HG03095 (cell line): ENCODE measurements around the gene THSD7B.
"Not testable (repeated sequence)": the region's sequence is repeated elsewhere in the genome, so short reads cannot be mapped to it uniquely, and the experiment has no call there.

Experiments used
- ATAC-seq: cut with Tn5 transposase; IDR thresholded peaks from one replicate; pipeline ENCODE4 v1.9.1; 2021; ENCODE audit warnings: moderate library complexity; ENCODE audit not compliant: unreplicated experiment

The THSD7B gene

GRCh38 chr2:137655814-137656213, 890.5 kb downstream of the THSD7B start:
- ATAC-seq: no peak

DNA sequence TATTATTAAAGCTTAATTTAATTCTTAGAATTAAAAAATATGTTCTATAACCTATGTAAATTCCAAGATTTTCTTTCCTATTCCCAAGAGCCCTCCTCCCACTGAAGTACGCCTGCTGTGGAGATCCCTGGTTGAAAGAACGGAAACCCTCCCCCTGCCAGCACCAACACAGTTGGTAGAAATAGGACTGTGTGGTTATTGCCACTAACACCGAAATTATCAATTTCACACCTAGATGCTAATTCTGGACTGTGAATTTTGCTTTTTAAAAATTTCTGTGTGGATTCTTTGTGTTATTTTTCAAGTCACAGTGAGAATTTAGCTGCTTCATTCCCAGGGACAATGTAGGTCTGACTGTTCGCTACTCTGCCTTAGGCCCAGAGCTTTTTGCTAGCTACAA, 893.1 kb downstream of the THSD7B start:
- no peak for ATAC-seq

DNA sequence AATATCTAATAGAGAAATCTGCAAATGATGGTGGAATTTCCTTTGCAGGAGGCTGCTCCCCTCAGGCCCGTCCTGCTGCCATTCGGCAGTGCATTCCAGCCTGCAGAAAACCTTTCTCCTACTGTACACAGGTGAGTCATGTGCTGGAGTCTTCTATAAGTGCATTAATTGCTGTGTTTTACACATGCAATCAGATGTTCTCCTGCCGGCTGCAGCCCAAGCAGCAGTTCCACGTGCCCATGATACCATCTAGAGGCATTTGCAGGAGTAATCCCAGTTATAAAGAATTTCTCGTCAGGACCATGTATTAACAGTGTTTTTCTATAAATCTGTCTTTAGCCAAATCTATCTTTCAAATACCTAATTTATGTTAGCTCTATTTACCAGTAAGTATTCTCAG, 894.3 kb downstream of the THSD7B start:
- no peak for ATAC-seq

- ATAC-seq: no peak
Observed at GRCh38 chr2:137670111-137670510, 904.8 kb downstream of the THSD7B start.

- no peak for ATAC-seq
Observed at GRCh38 chr2:137672989-137673552, 907.7 kb downstream of the THSD7B start.

DNA sequence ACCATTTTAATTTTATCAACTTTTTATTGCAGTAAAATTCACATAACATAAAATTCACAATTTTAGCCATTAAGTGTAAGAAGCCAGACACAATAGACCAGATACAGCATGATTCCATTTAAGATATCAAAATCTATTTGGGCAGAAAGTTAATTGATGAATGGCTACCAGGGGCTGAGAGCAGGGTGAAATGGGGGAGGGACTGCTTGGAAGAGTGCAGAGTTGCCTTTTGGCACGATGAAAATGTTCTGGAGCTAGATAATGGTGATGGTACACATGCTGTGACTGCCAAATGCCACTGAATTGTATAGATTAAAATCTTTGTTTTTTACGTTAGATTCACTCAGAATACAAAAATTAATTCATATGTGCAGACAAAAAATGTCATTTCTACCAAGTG, 909.6 kb downstream of the THSD7B start:
- no peak for ATAC-seq

- no peak for ATAC-seq
Observed at GRCh38 chr2:137675584-137676327, 910.4 kb downstream of the THSD7B start.

DNA sequence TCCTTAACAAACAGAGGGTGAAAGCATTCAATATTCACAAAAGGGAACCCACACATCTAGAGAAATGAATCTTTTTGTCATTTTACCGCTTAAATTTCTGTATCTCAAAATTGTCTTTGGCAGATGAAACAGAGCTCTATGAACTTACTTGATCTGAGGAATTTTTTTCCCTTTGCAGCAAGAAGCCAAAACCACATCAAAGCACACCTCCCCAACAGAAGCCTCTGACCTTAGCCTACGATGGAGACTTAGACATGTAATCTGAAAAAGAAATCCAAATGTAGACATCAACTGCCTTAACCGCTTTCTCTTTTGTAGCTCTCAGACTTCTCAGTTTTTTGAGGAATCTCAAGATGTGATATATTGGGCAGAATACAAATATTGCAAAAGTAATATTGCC, 911.0 kb downstream of the THSD7B start:
- ATAC-seq: no peak

GRCh38 chr2:137677466-137677865, 912.1 kb downstream of the THSD7B start:
- no peak for ATAC-seq

DNA sequence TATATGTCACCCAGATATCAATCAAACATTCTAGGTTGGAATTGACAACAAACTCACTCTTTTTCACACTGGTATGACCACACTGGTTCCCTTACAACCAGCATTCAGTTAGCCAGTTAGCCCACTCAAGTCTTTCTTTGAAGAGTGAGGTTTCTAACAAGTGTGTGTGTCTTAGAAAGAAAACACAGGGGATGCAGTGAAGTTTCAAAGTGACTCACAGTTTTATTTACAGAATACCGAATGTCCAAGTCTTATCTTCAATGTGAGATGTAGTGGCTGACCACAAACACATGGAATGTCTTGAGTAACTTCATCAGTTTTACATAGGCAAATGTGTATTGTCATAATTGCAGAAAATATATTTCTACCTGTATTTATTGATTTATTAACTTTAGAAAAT, 924.2 kb downstream of the THSD7B start:
- ATAC-seq: no peak

DNA sequence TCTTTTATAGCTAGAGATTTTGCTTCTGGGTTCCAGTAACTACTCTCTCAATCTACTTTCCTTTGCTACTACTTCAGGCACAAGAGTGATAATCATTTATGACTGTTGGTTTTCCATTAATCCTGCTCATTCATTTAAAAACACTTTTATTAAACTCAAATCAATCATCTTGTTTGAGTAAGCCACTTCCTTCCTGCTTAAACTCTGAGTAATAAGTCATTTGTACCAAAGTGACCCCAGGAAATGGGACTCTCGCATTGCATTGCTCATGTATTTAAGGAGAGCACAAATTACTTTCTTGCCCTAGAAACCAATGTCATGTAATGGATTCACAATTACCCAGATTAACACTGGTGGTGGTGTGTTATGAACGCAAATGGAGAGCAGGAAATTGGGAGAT, 928.2 kb downstream of the THSD7B start:
- no peak for ATAC-seq

GRCh38 chr2:137696916-137697315, 931.6 kb downstream of the THSD7B start:
- no peak for ATAC-seq

GRCh38 chr2:137700250-137700649, 934.9 kb downstream of the THSD7B start:
- not testable (repeated sequence) for ATAC-seq

- ATAC-seq: no peak
Observed at GRCh38 chr2:137700681-137701080, 935.3 kb downstream of the THSD7B start.

- ATAC-seq: no peak
Observed at GRCh38 chr2:137705296-137705695, 940.0 kb downstream of the THSD7B start.

DNA sequence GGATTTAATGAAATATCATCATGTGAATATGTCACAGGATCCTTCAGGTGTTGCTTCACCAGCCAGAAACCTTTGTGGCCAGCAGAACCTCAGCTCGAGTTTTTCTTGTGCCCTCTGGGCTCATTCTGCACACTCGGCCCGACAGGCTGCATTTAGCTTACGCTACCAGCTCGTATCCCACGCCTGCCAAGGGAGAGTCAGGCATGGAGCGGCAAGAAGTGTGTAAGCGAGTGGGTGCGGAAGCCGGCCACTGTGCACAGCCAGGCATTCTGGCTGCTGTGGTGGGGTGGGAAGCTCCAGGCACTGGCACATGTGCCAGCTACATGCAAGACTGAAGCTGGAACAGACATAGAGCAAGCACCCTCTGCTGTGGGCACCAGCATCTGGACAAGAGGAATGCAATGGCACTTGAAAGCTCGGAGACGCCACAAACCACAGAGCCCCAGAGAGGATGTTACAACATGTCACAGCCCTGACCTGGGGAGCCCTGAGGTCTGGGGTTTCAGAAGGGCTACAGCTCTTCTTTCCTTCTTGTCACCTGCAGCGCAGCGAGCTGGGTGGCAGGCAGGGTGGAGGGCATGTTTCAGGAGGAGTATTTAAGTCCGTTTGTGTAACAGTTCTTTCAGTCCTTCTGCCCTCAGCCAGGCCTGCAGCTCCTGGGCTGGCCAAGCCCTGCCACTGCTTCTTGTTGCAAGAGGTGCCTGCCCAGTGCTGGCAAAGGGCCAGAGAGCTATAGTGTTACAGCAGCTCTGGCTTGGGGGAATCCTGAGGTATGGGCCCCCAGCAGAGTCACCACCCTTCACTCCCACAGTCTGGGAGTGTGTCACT, 941.7 kb downstream of the THSD7B start:
- ATAC-seq: no peak

- no peak for ATAC-seq
Observed at GRCh38 chr2:137708311-137708710, 943.0 kb downstream of the THSD7B start.

GRCh38 chr2:137715731-137716191, 950.4 kb downstream of the THSD7B start:
- ATAC-seq: no peak

DNA sequence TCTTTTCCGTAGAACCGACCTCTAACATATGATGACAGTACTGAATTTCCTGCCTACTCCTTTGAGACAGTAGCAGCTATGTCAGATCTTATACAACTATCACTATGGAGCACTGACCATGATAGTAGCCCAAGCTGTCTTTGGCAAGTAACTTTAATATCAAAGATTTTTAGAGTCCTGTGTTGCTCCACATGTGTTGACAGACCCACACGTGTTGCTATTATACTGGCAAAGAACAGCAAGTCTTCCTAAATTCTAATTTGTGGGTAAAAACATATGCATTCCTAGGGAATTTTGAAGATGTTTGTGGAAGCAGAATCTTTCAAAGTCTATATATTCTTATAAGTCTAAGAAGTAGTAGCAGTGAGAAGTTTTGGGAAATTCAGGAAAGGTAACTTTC, 953.4 kb downstream of the THSD7B start:
- no peak for ATAC-seq

DNA sequence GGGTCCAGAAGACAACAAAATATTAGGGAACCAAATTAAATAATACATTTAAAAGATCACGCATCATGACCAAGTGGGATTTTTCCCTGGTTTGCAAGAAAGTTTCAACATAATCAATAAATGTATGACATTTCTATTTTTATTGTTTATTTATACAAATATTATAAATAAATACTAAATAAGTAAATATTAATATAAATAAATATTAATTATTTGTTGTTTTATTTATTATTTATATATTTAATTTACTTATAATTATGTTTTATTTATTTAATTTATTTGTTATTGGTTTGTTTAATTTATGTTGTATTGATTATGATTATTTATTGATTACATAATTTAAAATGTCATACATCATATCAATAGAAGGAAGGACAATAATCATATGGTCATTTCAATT, 956.4 kb downstream of the THSD7B start:
- no peak for ATAC-seq

GRCh38 chr2:137724912-137725311, 959.6 kb downstream of the THSD7B start:
- ATAC-seq: no peak
